CD4-positive, alpha-beta T cell (primary cell): Measurements from ENCODE around the gene FAM107B. TPM values are rescaled to one million over a fixed set of nuclear protein-coding genes. Genes with fewer than 3 reads are reported as not detected.

ENCODE experiments used
- ATAC-seq: fragments of 200-7000 bp; cut with Tn5 transposase; one replicate; pipeline ENCODE4 v1.10.0; 2022; ENCODE audit warnings: mild to moderate bottlenecking; ENCODE audit not compliant: poor library complexity
- CTCF ChIA-PET: fragments of 350-600 bp; sonication (Branson Sonifier 250); formaldehyde crosslinking; loops from one replicate; lab custom pipeline; 2021; ENCODE audit warnings: antibody characterized with exemption, inconsistent platforms; lab: Charles Lee
- POLR2A ChIA-PET: fragments of 350-600 bp; sonication (Branson Sonifier 250); formaldehyde crosslinking; loops from one replicate; lab custom pipeline; 2021; ENCODE audit warnings: antibody characterized with exemption, inconsistent platforms; lab: Charles Lee
- DNase-seq, 14 experiments: peaks; one replicate each; pipeline ENCODE4 v3.0.0-alpha.2; 2013 to 2020; ENCODE audit warnings: mixed read lengths in 2 of 14
- H3K27ac ChIP-seq, 2 donors: one replicate each; pipeline versions ENCODE4 v1.5.1 to v1.7.0; 2013; ENCODE audit warnings: low read length in 2 of 2, low read depth in 1 of 2, mild to moderate bottlenecking in 1 of 2
- H3K27me3 ChIP-seq, 2 experiments: 1 replicate in 1 of 2; 2 replicates in 1 of 2; pipeline versions ENCODE4 v1.6.1 to v1.7.0; 2013; ENCODE audit warnings: low read length in 2 of 2, control low read depth in 1 of 2, mild to moderate bottlenecking in 1 of 2, moderate library complexity in 1 of 2; ENCODE audit not compliant: insufficient read depth in 2 of 2, control insufficient read depth in 1 of 2
- H3K36me3 ChIP-seq: one replicate; pipeline ENCODE4 v1.6.1; 2013; ENCODE audit warnings: low read length, control low read depth; ENCODE audit not compliant: insufficient read depth
- H3K4me1 ChIP-seq: one replicate; pipeline ENCODE4 v1.6.1; 2013; ENCODE audit warnings: low read length, control low read depth; ENCODE audit not compliant: insufficient read depth
- H3K4me3 ChIP-seq: one replicate; pipeline ENCODE4 v1.5.1; 2013; ENCODE audit warnings: mild to moderate bottlenecking, low read length, moderate library complexity
- H3K9me3 ChIP-seq, 2 experiments: 1 replicate in 1 of 2; 2 replicates in 1 of 2; pipeline versions ENCODE4 v1.6.1 to v1.7.0; 2013; ENCODE audit warnings: low read length in 2 of 2, mild to moderate bottlenecking in 2 of 2, control low read depth in 1 of 2, moderate library complexity in 1 of 2; ENCODE audit not compliant: control insufficient read depth in 1 of 2, insufficient read depth in 1 of 2
- H3K27ac Mint-ChIP-seq: one replicate; pipeline ENCODE4 v1.8.0; 2020; ENCODE audit warnings: mixed read lengths
- H3K27me3 Mint-ChIP-seq: one replicate; pipeline ENCODE4 v1.8.0; 2021; ENCODE audit warnings: mixed read lengths
- H3K36me3 Mint-ChIP-seq: one replicate; pipeline ENCODE4 v1.8.0; 2021; ENCODE audit warnings: low read depth, mixed read lengths
- H3K4me1 Mint-ChIP-seq: one replicate; pipeline ENCODE4 v1.8.0; 2021; ENCODE audit warnings: low read depth, mixed read lengths
- H3K4me3 Mint-ChIP-seq: one replicate; pipeline ENCODE4 v1.8.0; 2020; ENCODE audit warnings: mild to moderate bottlenecking, mixed read lengths
- H3K9me3 Mint-ChIP-seq: one replicate; pipeline ENCODE4 v1.8.0; 2020; ENCODE audit warnings: mixed read lengths
- intact Hi-C, 2 experiments: fragments of 100-400 bp; cut with DNase I in 1 of 2; cut with micrococcal nuclease in 1 of 2; formaldehyde crosslinking; loops; one replicate each; pipeline versions ENCODE4 v1.15.1 to v1.9.0; 2023 to 2025; cut with DNase I, micrococcal nuclease
- total RNA-seq, 174 experiments: library from RNA in 2 of 174; stranded (reverse) in 2 of 174; gene quantifications; one replicate each; pipeline ENCODE4 v1.2.3 and lab custom pipeline; 2021 to 2026
- TF ChIP-seq, protein P1 (sequence below): fragments of 200-600 bp; IDR thresholded peaks from one replicate; pipeline ENCODE4 v1.8.0; 2022; ENCODE audit warnings: antibody characterized with exemption, mild to moderate bottlenecking

The FAM107B gene
- total RNA-seq, 2 experiments from 2014 or later: 261 to 262 TPM

DNA sequence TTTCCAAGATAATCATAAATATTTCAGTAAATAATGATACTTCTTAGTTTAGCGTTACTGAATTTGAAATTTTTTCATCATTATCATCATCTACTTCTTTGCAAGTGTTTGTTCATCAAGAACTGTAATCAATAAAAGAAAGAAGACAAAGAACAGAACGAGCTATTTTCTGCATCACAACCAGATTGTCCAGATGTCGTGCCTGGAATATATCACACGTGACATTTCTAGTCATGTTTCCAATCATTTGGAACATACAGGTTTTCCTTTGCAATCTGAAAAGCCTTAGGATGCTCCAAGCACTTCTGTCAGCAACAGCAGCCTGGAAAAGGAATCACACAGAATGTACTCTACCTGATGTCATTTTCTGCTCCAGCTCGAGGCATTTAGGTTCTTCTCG lies 107.4 kb downstream of the FAM107B start:
- no peak overlapping the region for H3K27ac Mint-ChIP-seq
- Histone ChIP-seq H3K27me3 (no peaks in the 10 kb centered on the region), H3K36me3 (no peaks in the 10 kb centered on the region), H3K4me1 (no peaks in the 10 kb centered on the region), H3K27ac (no peak overlapping the region), H3K4me3 (no peak overlapping the region), H3K9me3 (peaks cover 3 to 8% of the 10 kb centered on the region in 2 experiments)
- no peak overlapping the region for H3K4me3 Mint-ChIP-seq
- intact Hi-C loops: no loop called here
- no peaks in the 10 kb centered on the region for H3K27me3 Mint-ChIP-seq
- DNase-seq (no peak), ATAC-seq (no peak)
- peaks cover 12% of the 10 kb centered on the region for H3K9me3 Mint-ChIP-seq
- peaks cover 5% of the 10 kb centered on the region for H3K4me1 Mint-ChIP-seq
- no peaks in the 10 kb centered on the region for H3K36me3 Mint-ChIP-seq
- CTCF ChIA-PET: interaction anchor here (0.8 to 1.2 kb wide), 2 partner anchors 12 to 50 kb away, joined by 3 read pairs; no protein-coding TSS in a partner anchor
- TF ChIP-seq, protein P1, sequence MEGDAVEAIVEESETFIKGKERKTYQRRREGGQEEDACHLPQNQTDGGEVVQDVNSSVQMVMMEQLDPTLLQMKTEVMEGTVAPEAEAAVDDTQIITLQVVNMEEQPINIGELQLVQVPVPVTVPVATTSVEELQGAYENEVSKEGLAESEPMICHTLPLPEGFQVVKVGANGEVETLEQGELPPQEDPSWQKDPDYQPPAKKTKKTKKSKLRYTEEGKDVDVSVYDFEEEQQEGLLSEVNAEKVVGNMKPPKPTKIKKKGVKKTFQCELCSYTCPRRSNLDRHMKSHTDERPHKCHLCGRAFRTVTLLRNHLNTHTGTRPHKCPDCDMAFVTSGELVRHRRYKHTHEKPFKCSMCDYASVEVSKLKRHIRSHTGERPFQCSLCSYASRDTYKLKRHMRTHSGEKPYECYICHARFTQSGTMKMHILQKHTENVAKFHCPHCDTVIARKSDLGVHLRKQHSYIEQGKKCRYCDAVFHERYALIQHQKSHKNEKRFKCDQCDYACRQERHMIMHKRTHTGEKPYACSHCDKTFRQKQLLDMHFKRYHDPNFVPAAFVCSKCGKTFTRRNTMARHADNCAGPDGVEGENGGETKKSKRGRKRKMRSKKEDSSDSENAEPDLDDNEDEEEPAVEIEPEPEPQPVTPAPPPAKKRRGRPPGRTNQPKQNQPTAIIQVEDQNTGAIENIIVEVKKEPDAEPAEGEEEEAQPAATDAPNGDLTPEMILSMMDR: no peak
- POLR2A ChIA-PET: no interaction called here

DNA sequence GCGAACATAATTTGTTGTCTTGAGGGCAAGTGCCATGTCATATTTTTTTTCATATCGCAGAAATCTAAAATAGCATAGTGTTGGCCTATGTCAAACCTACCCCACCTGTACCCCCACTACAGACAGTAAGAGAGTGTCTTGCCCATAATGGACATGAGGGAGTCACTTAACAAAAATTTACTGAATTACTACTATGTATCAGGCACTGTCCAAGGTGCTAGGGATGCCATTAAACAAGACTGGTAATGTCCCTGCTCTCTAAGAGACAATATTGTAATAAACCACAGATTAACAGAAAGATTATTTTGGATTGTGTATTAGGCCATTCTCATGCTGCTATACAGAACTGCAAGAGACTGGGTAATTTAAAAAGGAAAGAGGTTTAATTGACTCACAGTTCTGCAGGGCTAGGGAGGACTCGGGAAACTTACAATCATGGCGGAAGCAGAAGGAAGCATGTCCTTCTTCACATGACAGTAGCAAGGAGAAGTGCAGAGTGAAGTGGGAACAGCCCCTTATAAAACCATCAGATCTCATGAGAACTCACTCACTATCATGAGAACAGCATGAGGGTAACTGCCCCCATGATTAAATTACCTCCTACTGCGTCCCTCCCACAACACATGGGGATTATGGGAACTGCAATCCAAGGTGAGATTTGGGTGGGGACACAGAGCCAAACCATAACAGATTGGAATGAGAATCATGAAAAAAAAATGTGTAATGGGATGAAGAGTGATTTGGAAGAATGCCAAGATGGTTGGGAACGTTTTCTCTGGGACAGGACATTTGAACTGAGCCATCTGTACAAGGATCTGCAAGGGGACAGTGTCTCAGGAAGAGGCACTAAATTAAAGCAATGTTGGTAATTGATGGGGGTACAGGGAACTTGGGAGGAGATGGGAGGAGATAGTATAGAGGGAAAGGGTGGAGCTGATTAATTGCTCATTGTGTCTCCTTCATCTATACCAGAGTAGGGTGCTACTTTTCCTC lies 108.5 kb downstream of the FAM107B start:
- peaks cover 2% of the 10 kb centered on the region for H3K4me1 ChIP-seq
- Mint-ChIP-seq H3K9me3 (peaks cover 15% of the 10 kb centered on the region), H3K27me3 (no peaks in the 10 kb centered on the region), H3K4me3 (no peak overlapping the region), H3K4me1 (peaks cover 13% of the 10 kb centered on the region), H3K36me3 (no peaks in the 10 kb centered on the region), H3K27ac (no peak overlapping the region)
- no peak overlapping the region for H3K4me3 ChIP-seq
- no peak for DNase-seq
- POLR2A ChIA-PET: no interaction called here
- TF ChIP-seq, protein P1: no peak
- no peak overlapping the region for H3K27ac ChIP-seq
- intact Hi-C loops: no loop called here
- CTCF ChIA-PET: interaction anchor here (0.8 kb wide), 1 partner anchor 48 kb away, joined by 3 read pairs; no protein-coding TSS in a partner anchor
- no peaks in the 10 kb centered on the region for H3K36me3 ChIP-seq
- ATAC-seq: no peak
- H3K9me3 ChIP-seq: peaks cover 0 to 8% of the 10 kb centered on the region in 2 experiments
- H3K27me3 ChIP-seq: no peaks in the 10 kb centered on the region

DNA sequence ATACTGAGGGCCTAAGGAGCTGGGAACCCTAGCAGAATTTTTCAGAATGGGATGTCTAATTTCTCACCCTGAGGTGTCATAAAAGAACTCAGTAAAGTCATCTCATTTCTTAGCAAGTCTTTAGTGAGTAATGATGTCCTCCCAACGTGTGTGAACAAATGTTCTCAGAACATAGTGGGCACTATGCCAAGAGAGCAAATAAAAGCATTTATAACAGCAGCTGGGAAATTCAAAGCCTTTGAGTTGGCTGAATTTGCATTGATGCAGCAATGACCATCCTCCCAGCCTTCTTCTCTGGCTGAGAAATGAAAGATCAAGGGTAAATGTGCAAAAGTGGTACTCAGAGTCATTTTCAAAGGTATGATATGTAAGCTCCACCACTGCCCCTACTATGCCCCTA lies 109.4 kb downstream of the FAM107B start:
- ATAC-seq (no peak), DNase-seq (peak in 1 of 14 experiments; percentile 46)
- peaks cover 6% of the 10 kb centered on the region for H3K4me1 ChIP-seq
- Mint-ChIP-seq H3K9me3 (peaks cover 15% of the 10 kb centered on the region), H3K4me1 (peaks cover 21% of the 10 kb centered on the region), H3K27me3 (no peaks in the 10 kb centered on the region), H3K27ac (no peak overlapping the region), H3K36me3 (no peaks in the 10 kb centered on the region), H3K4me3 (no peak overlapping the region)
- TF ChIP-seq, protein P1: no peak
- ChIA-PET CTCF (no interaction called here), POLR2A (no interaction called here)
- H3K9me3 ChIP-seq: peaks cover 0 to 8% of the 10 kb centered on the region in 2 experiments
- H3K36me3 ChIP-seq: no peaks in the 10 kb centered on the region
- H3K27me3 ChIP-seq: no peaks in the 10 kb centered on the region
- intact Hi-C loops: no loop called here
- no peak overlapping the region for H3K27ac ChIP-seq
- no peak overlapping the region for H3K4me3 ChIP-seq
